A673 (cell line): ENCODE measurements around the gene PMEPA1. TPM values are rescaled to one million over a fixed set of nuclear protein-coding genes. Genes with fewer than 3 reads are reported as not detected.

Experiments used
- BruUV-seq: library from RNA; stranded (reverse); fragments of 400-500 nt; replicated peaks from 2 replicates; lab custom pipeline; 2021; lab: Mats Ljungman, UMichigan
- CTCF ChIA-PET: fragments of 300-600 bp; sonication (Branson Sonifier 250); formaldehyde crosslinking; loops from one replicate; lab custom pipeline; 2022; ENCODE audit warnings: antibody characterized with exemption; lab: Charles Lee
- POLR2A ChIA-PET: fragments of 300-600 bp; sonication (Branson Sonifier 250); formaldehyde crosslinking; loops from one replicate; lab custom pipeline; 2022; ENCODE audit warnings: antibody characterized with exemption; ENCODE audit not compliant: low non-redundant PET; lab: Charles Lee
- DNase-seq: peaks from one replicate; pipeline ENCODE4 v3.0.0-alpha.2; 2015; ENCODE audit warnings: low spot score
- H3K27ac ChIP-seq: fragments of 200-600 bp; sonication (generic); 2 replicates; pipeline ENCODE4 v1.5.1; 2016; ENCODE audit warnings: mixed run types, low read depth, mild to moderate bottlenecking, mixed read lengths, antibody characterized with exemption, low read length; ENCODE audit not compliant: poor library complexity, severe bottlenecking
- H3K27me3 ChIP-seq: fragments of 200-600 bp; sonication (generic); replicated peaks from 2 replicates; pipeline ENCODE4 v1.6.1; 2017; ENCODE audit warnings: mixed run types, low read depth, mild to moderate bottlenecking, mixed read lengths, antibody characterized with exemption, low read length; ENCODE audit not compliant: insufficient read depth, poor library complexity
- H3K36me3 ChIP-seq: fragments of 200-600 bp; sonication (generic); 2 replicates; pipeline ENCODE4 v1.6.1; 2016; ENCODE audit warnings: mixed run types, mild to moderate bottlenecking, mixed read lengths, antibody characterized with exemption, low read length; ENCODE audit not compliant: insufficient read depth, poor library complexity, severe bottlenecking
- H3K4me1 ChIP-seq: fragments of 200-600 bp; sonication (generic); 2 replicates; pipeline ENCODE4 v1.6.1; 2017; ENCODE audit warnings: mixed run types, mild to moderate bottlenecking, mixed read lengths, antibody characterized with exemption, low read length; ENCODE audit not compliant: insufficient read depth, poor library complexity, severe bottlenecking
- H3K4me3 ChIP-seq: fragments of 200-600 bp; sonication (generic); 2 replicates; pipeline ENCODE4 v1.5.1; 2016; ENCODE audit warnings: low read depth, mixed run types, mild to moderate bottlenecking, mixed read lengths, low read length; ENCODE audit not compliant: poor library complexity, severe bottlenecking
- H3K9me3 ChIP-seq: fragments of 200-600 bp; sonication (generic); 2 replicates; pipeline ENCODE4 v1.6.1; 2016; ENCODE audit warnings: mixed run types, low read depth, mild to moderate bottlenecking, mixed read lengths, antibody characterized with exemption, low read length; ENCODE audit not compliant: poor library complexity, severe bottlenecking
- CTCF ChIP-seq: fragments of 300-800, 200-600 bp; sonication (generic); conservative IDR thresholded peaks from 2 replicates; pipeline ENCODE4 v1.5.1; 2017; ENCODE audit warnings: low read depth, mild to moderate bottlenecking, antibody characterized with exemption, low read length, moderate library complexity, mixed read lengths
- EZH2 ChIP-seq: fragments of 200-600 bp; sonication (generic); IDR thresholded peaks from 2 replicates; pipeline ENCODE4 v1.6.1; 2017; ENCODE audit warnings: borderline replicate concordance, low read depth, mild to moderate bottlenecking, mixed read lengths, antibody characterized with exemption, low read length; ENCODE audit not compliant: poor library complexity, severe bottlenecking
- intact Hi-C: fragments of 100-400 bp; cut with micrococcal nuclease; formaldehyde crosslinking; loops from one replicate; pipeline ENCODE4 v1.10.0; 2022; ENCODE audit not compliant: unreplicated experiment
- total RNA-seq: library from RNA; stranded (reverse); gene quantifications from 2 replicates; pipeline ENCODE4 v1.2.3, GENCODE V29; 2021

Gene PMEPA1
- total RNA-seq, 1 experiment from 2014 or later: 9.7 TPM

- Histone ChIP-seq H3K27me3 (no peaks in the 10 kb centered on the region), H3K27ac (no peak overlapping the region), H3K36me3 (peaks cover 3% of the 10 kb centered on the region), H3K4me3 (no peak overlapping the region), H3K4me1 (no peaks in the 10 kb centered on the region), H3K9me3 (no peaks in the 10 kb centered on the region)
- POLR2A ChIA-PET: no interaction called here
- intact Hi-C loops: no loop called here
- no TSS peak for BruUV-seq
- DNase-seq: no peak
- CTCF ChIA-PET: no interaction called here
- TF ChIP-seq CTCF (no peak), EZH2 (no peak)
Measured at GRCh38 chr20:57651881-57652605, 57.8 kb downstream of the PMEPA1 start.

- no peaks in the 10 kb centered on the region for H3K27me3 ChIP-seq
- POLR2A ChIA-PET: no interaction called here
- DNase-seq: no peak
- TF ChIP-seq CTCF: no peak
- TF ChIP-seq EZH2: no peak
- no peak overlapping the region for H3K4me3 ChIP-seq
- H3K4me1 ChIP-seq: no peaks in the 10 kb centered on the region
- no peaks in the 10 kb centered on the region for H3K9me3 ChIP-seq
- BruUV-seq: no TSS peak
- H3K36me3 ChIP-seq: peaks cover 3% of the 10 kb centered on the region
- no peak overlapping the region for H3K27ac ChIP-seq
- intact Hi-C loops: no loop called here
- CTCF ChIA-PET: no interaction called here
Measured at GRCh38 chr20:57650756-57651483, 58.9 kb downstream of the PMEPA1 start.

- H3K4me1 ChIP-seq: no peaks in the 10 kb centered on the region
- no peak overlapping the region for H3K4me3 ChIP-seq
- H3K27me3 ChIP-seq: no peaks in the 10 kb centered on the region
- CTCF ChIA-PET: no interaction called here
- H3K9me3 ChIP-seq: no peaks in the 10 kb centered on the region
- intact Hi-C loops: no loop called here
- TF ChIP-seq CTCF: no peak
- TF ChIP-seq EZH2: no peak
- BruUV-seq: no TSS peak
- POLR2A ChIA-PET: no interaction called here
- peaks cover 3% of the 10 kb centered on the region for H3K36me3 ChIP-seq
- no peak for DNase-seq
- H3K27ac ChIP-seq: no peak overlapping the region
Measured at GRCh38 chr20:57650266-57650665, 59.5 kb downstream of the PMEPA1 start.
